OCI-LY7 (cell line): ENCODE measurements around the gene CREG2.

Experiments
- EZH2phosphoT487 ChIP-seq: fragments of 200-600 bp; sonication (generic); IDR thresholded peaks from 2 replicates; pipeline ENCODE4 v1.6.1; 2018; ENCODE audit warnings: low read depth, borderline replicate concordance, mild to moderate bottlenecking, mixed run types, antibody characterized with exemption, low read length, moderate library complexity, mixed read lengths
- TF ChIP-seq, protein P1 (sequence below): fragments of 200-600 bp; sonication (generic); conservative IDR thresholded peaks from 2 replicates; pipeline ENCODE4 v1.5.1; 2014; ENCODE audit warnings: mild to moderate bottlenecking, antibody characterized with exemption, low read length, moderate library complexity, mixed read lengths

DNA sequence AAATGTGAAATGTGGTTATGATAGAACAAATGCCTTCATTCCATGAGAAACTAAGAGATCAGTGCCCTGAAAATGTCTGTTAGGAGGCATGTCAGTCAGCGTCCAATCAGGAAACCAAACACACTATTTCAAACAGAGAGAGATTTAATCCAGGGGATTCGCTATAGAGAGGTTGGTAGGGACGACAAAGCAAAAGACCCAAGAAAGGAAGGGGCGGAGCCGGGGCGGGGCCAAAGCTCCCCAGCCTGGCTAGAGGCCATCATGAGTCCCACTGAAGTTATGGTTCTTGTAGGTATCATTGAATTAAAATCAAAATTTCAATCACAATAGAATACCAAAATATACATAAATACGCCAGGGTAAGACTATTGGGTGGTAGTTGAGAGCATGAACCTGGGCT lies 45.9 kb downstream of the CREG2 start:
- TF ChIP-seq, protein P1, sequence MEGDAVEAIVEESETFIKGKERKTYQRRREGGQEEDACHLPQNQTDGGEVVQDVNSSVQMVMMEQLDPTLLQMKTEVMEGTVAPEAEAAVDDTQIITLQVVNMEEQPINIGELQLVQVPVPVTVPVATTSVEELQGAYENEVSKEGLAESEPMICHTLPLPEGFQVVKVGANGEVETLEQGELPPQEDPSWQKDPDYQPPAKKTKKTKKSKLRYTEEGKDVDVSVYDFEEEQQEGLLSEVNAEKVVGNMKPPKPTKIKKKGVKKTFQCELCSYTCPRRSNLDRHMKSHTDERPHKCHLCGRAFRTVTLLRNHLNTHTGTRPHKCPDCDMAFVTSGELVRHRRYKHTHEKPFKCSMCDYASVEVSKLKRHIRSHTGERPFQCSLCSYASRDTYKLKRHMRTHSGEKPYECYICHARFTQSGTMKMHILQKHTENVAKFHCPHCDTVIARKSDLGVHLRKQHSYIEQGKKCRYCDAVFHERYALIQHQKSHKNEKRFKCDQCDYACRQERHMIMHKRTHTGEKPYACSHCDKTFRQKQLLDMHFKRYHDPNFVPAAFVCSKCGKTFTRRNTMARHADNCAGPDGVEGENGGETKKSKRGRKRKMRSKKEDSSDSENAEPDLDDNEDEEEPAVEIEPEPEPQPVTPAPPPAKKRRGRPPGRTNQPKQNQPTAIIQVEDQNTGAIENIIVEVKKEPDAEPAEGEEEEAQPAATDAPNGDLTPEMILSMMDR: no peak
- TF ChIP-seq EZH2phosphoT487: no peak
